Measurements from ENCODE around the gene NDE1. TPM values are rescaled to one million over a fixed set of nuclear protein-coding genes. Genes with fewer than 3 reads are reported as not detected.

NDE1 gene
- total and polyA plus RNA-seq, 2 of the 8 experiments (the other 6 are each of a cell fraction or from before 2014, with no cell fraction given): 13.3 to 41.3 TPM

- H4K20me1 ChIP-seq (replicated peaks in 1 of 2; ENCODE audit: control insufficient read depth in 1 of 2, insufficient read depth in 2 of 2, low read length in 2 of 2): no peaks in the 10 kb centered on the region
- H4K8ac ChIP-seq (ENCODE audit: extremely low read depth, insufficient read depth, low read length): no peak overlapping the region
- ChIA-PET CTCF (ENCODE audit: partially characterized antibody) (interaction anchor here (0.6 to 1.8 kb wide), 4 partner anchors 9 to 486 kb away, joined by 3 to 5 read pairs (median 4); no protein-coding TSS in a partner anchor), POLR2A (ENCODE audit: partially characterized antibody) (interaction anchor here (1.0 kb wide), 1 partner anchor 10 kb away, joined by 3 read pairs; no protein-coding TSS in a partner anchor)
- no peak overlapping the region for H2AFZ ChIP-seq (ENCODE audit: low read length)
- no peak overlapping the region for H3K4me3 ChIP-seq (ENCODE audit: extremely low read depth in 1 of 4, insufficient read depth in 2 of 4, low read depth in 3 of 4, low read length in 4 of 4)
- H4K5ac ChIP-seq (ENCODE audit: insufficient read length, low read depth, low read length): no peak overlapping the region
- DNase-seq (ENCODE audit: low read depth in 1 of 2, low spot score in 2 of 2) (no peak), FAIRE-seq (no peak)
- H3K27ac ChIP-seq (ENCODE audit: low read depth, low read length): no peak overlapping the region
- no peak overlapping the region for H3K14ac ChIP-seq (ENCODE audit: insufficient read length)
- no peak overlapping the region for H3K9ac ChIP-seq (replicated peaks in 1 of 4; ENCODE audit: extremely low read depth in 1 of 4, low read depth in 3 of 4, low read length in 3 of 4)
- H3K18ac ChIP-seq (ENCODE audit: extremely low read depth, low read length): no peak overlapping the region
- no peaks in the 10 kb centered on the region for H3K9me3 ChIP-seq (ENCODE audit: insufficient read depth in 2 of 2, low read depth in 1 of 2, low read length in 1 of 2)
- no peak overlapping the region for H2BK12ac ChIP-seq (ENCODE audit: low read depth, low read length)
- no peak overlapping the region for H3K56ac ChIP-seq (replicated peaks; ENCODE audit: insufficient read length, low read depth, low read length)
- no peaks in the 10 kb centered on the region for H3K27me3 ChIP-seq (replicated peaks in 1 of 4; ENCODE audit: control insufficient read depth in 3 of 4, extremely low read depth in 1 of 4, insufficient read depth in 3 of 4, low read length in 3 of 4)
- H2BK15ac ChIP-seq (ENCODE audit: low read length): no peak overlapping the region
- no peaks in the 10 kb centered on the region for H3K23me2 ChIP-seq (ENCODE audit: low read depth, low read length)
- H3K4ac ChIP-seq (replicated peaks; ENCODE audit: insufficient read length, low read depth, low read length): no peak overlapping the region
- H2AK5ac ChIP-seq (ENCODE audit: low read depth, low read length): no peak overlapping the region
- 94% methylated on average over 6 of the region's 6 CpGs; no CpG with 5 or more reads in 1 of the 2 experiments for WGBS, 2 experiments (ENCODE audit: extremely low coverage in 1 of 2, insufficient coverage in 1 of 2, insufficient read length in 1 of 2, insufficient replicate concordance in 2 of 2, low coverage in 1 of 2, low lambda C conversion rate in 2 of 2, missing lambda C conversion rate in 1 of 2)
- no peaks in the 10 kb centered on the region for H3K79me2 ChIP-seq (ENCODE audit: control insufficient read depth in 1 of 2, insufficient read depth in 2 of 2, low read length in 2 of 2)
- H2BK20ac ChIP-seq (ENCODE audit: low read length): no peak overlapping the region
- no peaks in the 10 kb centered on the region; a peak in 1 of 7 replicates for H3K4me1 ChIP-seq (replicated peaks in 1 of 4; ENCODE audit: control insufficient read depth in 3 of 4, insufficient read depth in 4 of 4, low read length in 3 of 4)
- H4K91ac ChIP-seq (replicated peaks; ENCODE audit: insufficient read length, low read length): no peak overlapping the region
- H3K79me1 ChIP-seq (ENCODE audit: low read depth, low read length): no peaks in the 10 kb centered on the region; the same call in 1 of the 2 replicates
- H2BK5ac ChIP-seq (ENCODE audit: low read depth, low read length): no peak overlapping the region
- no peak overlapping the region for H2BK120ac ChIP-seq (replicated peaks; ENCODE audit: low read depth, low read length)
- peaks cover 5 to 32% (median 16%) of the 10 kb centered on the region in 4 experiments; a peak in 7 of 8 replicates for H3K36me3 ChIP-seq (ENCODE audit: control insufficient read depth in 2 of 4, insufficient read depth in 4 of 4, low read length in 3 of 4)
- no peak overlapping the region for H3K4me2 ChIP-seq (ENCODE audit: insufficient read depth in 1 of 2, low read depth in 2 of 2, low read length in 2 of 2)
- no peak overlapping the region for H3K23ac ChIP-seq (ENCODE audit: insufficient read length)
- TF ChIP-seq POLR2AphosphoS5 (IDR thresholded peaks at IDR 0.05; ENCODE audit: low read depth, low read length) (no peak), ZNF274 (IDR thresholded peaks at IDR 0.05; ENCODE audit: borderline replicate concordance, extremely low read depth, low read length) (no peak), RBBP5 (IDR thresholded peaks at IDR 0.05; ENCODE audit: borderline replicate concordance, low read depth, low read length) (no peak), SIN3A (conservative IDR thresholded peaks at IDR 0.05 in 1 of 2, IDR thresholded peaks at IDR 0.05 in 1 of 2; ENCODE audit: low read depth in 1 of 2, low read length in 2 of 2) (no peak), SIRT6 (IDR thresholded peaks at IDR 0.05; ENCODE audit: low read length) (no peak), CTBP2 (IDR thresholded peaks at IDR 0.05; ENCODE audit: borderline replicate concordance, insufficient read depth, insufficient read length, low read length) (no peak), SAP30 (IDR thresholded peaks at IDR 0.05; ENCODE audit: insufficient read depth, insufficient replicate concordance, low read length) (no peak), CBX8 (IDR thresholded peaks at IDR 0.05; ENCODE audit: borderline replicate concordance, low read depth, low read length) (no peak), ASH2L (IDR thresholded peaks at IDR 0.05; ENCODE audit: low read length) (no peak), JUND (IDR thresholded peaks at IDR 0.05; ENCODE audit: low read length) (no peak), E2F6 (IDR thresholded peaks at IDR 0.05) (no peak)
Observed at GRCh38 chr16:15701367-15701766, 51.3 kb downstream of the NDE1 start.

Data from H1 (cell line).